Measurements from ENCODE around the gene POLRMT.
A peak's percentile ranks its signal among the peaks of the same experiment; 100 is the strongest.
"Not testable (repeated sequence)": the region's sequence is repeated elsewhere in the genome, so short reads cannot be mapped to it uniquely, and the experiment has no call there.

The POLRMT gene

GRCh38 chr19:593505-593904 is 39.8 kb downstream of the POLRMT start:
- DNase-seq (ENCODE audit: low read depth in 3 of 3), result no peak

GRCh38 chr19:593055-593454 is 40.3 kb downstream of the POLRMT start:
- DNase-seq (ENCODE audit: low read depth in 3 of 3), result no peak

GRCh38 chr19:592101-592500 is 41.2 kb downstream of the POLRMT start:
- DNase-seq (ENCODE audit: low read depth in 3 of 3), result no peak

- no peak for DNase-seq (ENCODE audit: low read depth in 3 of 3)
These were observed 42.0 kb downstream of the POLRMT start for GRCh38 chr19:591099-591958.

- DNase-seq (ENCODE audit: low read depth in 3 of 3), result no peak
These were observed 42.6 kb downstream of the POLRMT start for GRCh38 chr19:590750-591098.

- DNase-seq (ENCODE audit: low read depth in 3 of 3), result no peak
These were observed 43.0 kb downstream of the POLRMT start for GRCh38 chr19:590396-590745.

GRCh38 chr19:589693-590395 is 43.5 kb downstream of the POLRMT start, which contains the start of gene HCN2:
Gene HCN2, plus strand, starts transcription at chr19:589881. Its CDS starts 65 bp downstream, at chr19:589946.
- DNase-seq (ENCODE audit: low read depth in 3 of 3), result no peak

GRCh38 chr19:588741-589692 is 44.3 kb downstream of the POLRMT start:
- DNase-seq (ENCODE audit: low read depth in 3 of 3), result no peak

GRCh38 chr19:588093-588740 is 45.1 kb downstream of the POLRMT start:
- peak in 1 of 3 experiments; percentile 71 for DNase-seq (ENCODE audit: low read depth in 3 of 3)

- DNase-seq (ENCODE audit: low read depth in 3 of 3), result no peak
These were observed 47.7 kb downstream of the POLRMT start for GRCh38 chr19:585551-586110.

- not testable (repeated sequence) for DNase-seq (ENCODE audit: low read depth in 3 of 3)
These were observed 48.2 kb downstream of the POLRMT start for GRCh38 chr19:585146-585545.

- DNase-seq (ENCODE audit: low read depth in 3 of 3), result peak in 2 of 3 experiments; percentile 27 to 57
These were observed 48.9 kb downstream of the POLRMT start for GRCh38 chr19:584240-585001.

GRCh38 chr19:583968-584239 is 49.4 kb downstream of the POLRMT start:
- DNase-seq (ENCODE audit: low read depth in 3 of 3), result no peak

- no peak for DNase-seq (ENCODE audit: low read depth in 3 of 3)
These were observed 50.0 kb downstream of the POLRMT start for GRCh38 chr19:583198-583967.

GRCh38 chr19:582497-583197 is 50.7 kb downstream of the POLRMT start:
- no peak for DNase-seq (ENCODE audit: low read depth in 3 of 3)

- DNase-seq (ENCODE audit: low read depth in 3 of 3), result no peak
These were observed 51.8 kb downstream of the POLRMT start for GRCh38 chr19:581399-582111.

GRCh38 chr19:580274-580835 is 53.0 kb downstream of the POLRMT start:
- no peak for DNase-seq (ENCODE audit: low read depth in 3 of 3)

- DNase-seq (ENCODE audit: low read depth in 3 of 3), result no peak
These were observed 53.5 kb downstream of the POLRMT start for GRCh38 chr19:579842-580155.

Measured in stimulated activated CD4-positive, alpha-beta T cell treated with anti-CD3 and anti-CD28 coated beads, TNF-alpha, amount 100 ng/mL, for 24 hours (primary cell).